ENCODE data around the gene CA12. TPM values are rescaled to one million over a fixed set of nuclear protein-coding genes. Genes with fewer than 3 reads are reported as not detected.
A peak's percentile ranks its signal among the peaks of the same experiment; 100 is the strongest.

The CA12 gene
- total and polyA plus RNA-seq, 9 of the 15 experiments (the other 6 are each of a cell fraction or from before 2014, with no cell fraction given) = 0.01 to 0.78 (median 0.15) TPM; not detected in 1

DNA sequence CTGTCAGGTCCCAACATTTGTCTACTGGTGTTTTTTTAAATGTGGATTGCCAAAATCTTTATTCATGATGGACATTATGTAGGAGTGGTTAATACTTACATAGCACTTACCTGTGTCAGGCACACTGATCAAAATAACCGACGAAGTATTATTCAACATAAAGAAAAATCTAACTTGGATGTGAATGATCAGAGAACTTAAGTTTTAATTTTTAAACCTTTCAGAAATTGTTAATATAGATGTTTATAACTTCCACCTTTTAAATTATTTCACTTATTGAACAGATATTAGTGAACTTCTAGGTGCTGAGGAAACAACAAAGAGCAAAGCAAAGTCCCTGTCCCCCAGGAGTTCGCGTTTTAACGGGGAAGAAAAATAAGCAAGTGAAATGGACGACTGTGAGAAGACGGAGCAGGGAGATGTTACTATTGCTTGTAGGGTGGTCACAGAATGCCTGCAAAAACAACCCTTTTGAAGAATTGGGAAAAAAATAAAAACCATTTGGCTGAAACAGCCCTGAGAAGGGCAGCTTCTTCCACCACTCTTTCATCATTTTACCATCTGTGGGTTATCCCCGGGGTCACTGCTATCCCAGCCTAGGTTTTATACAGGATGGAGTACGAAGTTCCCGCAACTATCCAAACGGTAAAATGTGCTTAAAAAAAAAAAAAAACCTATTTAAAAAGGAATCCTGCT, 105.2 kb downstream of the CA12 start:
- Histone ChIP-seq H3K4me3 (peak overlapping the region; percentile 59), H3K79me2 (ENCODE audit: control insufficient read depth, insufficient read depth, low read length) (no peaks in the 10 kb centered on the region), H3K4me2 (ENCODE audit: insufficient read depth, low read length) (peak overlapping the region; percentile 86), H3K9me1 (ENCODE audit: control insufficient read depth, insufficient read depth, low read length) (no peaks in the 10 kb centered on the region), H3K9me3 (replicated peaks; ENCODE audit: control insufficient read depth, insufficient read depth, low read depth, low read length) (no peaks in the 10 kb centered on the region), H2AFZ (ENCODE audit: low read depth, low read length) (peak overlapping the region; percentile 90), H3K36me3 (ENCODE audit: control insufficient read depth, insufficient read depth, low read length) (0 out of 3 replicates have a peak, but pooled peaks cover 3% of the 10 kb centered on the region), H3K27ac (ENCODE audit: extremely low read depth, low read depth, low read length) (peak overlapping the region; percentile 82), H3K9ac (ENCODE audit: insufficient read depth in 1 of 2, low read depth in 2 of 2, low read length in 2 of 2) (peak overlapping the region; percentile 86 to 91; a peak in 3 of 4 replicates), H3K4me1 (replicated peaks in 1 of 2; ENCODE audit: control insufficient read depth in 2 of 2, insufficient read depth in 2 of 2, low read length in 2 of 2) (peaks cover 12 to 18% of the 10 kb centered on the region in 2 experiments; a peak in 4 of 5 replicates), H3K27me3 (ENCODE audit: control insufficient read depth in 2 of 2, insufficient read depth in 2 of 2, low read length in 2 of 2) (no peaks in the 10 kb centered on the region), H4K20me1 (replicated peaks; ENCODE audit: control insufficient read depth, insufficient read depth, low read length) (no peaks in the 10 kb centered on the region)
- BruUV-seq (replicated peaks) = TSS peak; percentile 91
- DNase-seq (ENCODE audit: extremely low read depth in 1 of 4, low spot score in 3 of 4) (peak in 1 of 4 experiments; percentile 20), FAIRE-seq (no peak), ATAC-seq (peak; percentile 40)
- 9% methylated on average over 11 of the region's 11 CpGs for WGBS (ENCODE audit: insufficient coverage, low coverage, missing lambda C conversion rate)
- POLR2A ChIA-PET = interaction anchor here (0.6 to 1.4 kb wide), 16 partner anchors 10 to 1213 kb away, joined by 3 to 7 read pairs (median 3); partner anchors contain the start of gene USP3
- CTCF ChIA-PET (ENCODE audit: low intra/inter-chr PET ratio) = interaction anchor here (0.8 kb wide), 1 partner anchor 126 kb away, joined by 3 read pairs; no protein-coding TSS in a partner anchor
- in situ Hi-C loops (cut with MboI) = loop anchor here (25.0 kb wide), 1 partner anchor 786 kb away; no protein-coding TSS in a partner anchor
- intact Hi-C loops (cut with micrococcal nuclease) = loop anchor here (2.0 to 5.0 kb wide), 2 partner anchors 84 to 120 kb away; partner anchors contain the start of gene RPS27L
- TF ChIP-seq, protein P1, sequence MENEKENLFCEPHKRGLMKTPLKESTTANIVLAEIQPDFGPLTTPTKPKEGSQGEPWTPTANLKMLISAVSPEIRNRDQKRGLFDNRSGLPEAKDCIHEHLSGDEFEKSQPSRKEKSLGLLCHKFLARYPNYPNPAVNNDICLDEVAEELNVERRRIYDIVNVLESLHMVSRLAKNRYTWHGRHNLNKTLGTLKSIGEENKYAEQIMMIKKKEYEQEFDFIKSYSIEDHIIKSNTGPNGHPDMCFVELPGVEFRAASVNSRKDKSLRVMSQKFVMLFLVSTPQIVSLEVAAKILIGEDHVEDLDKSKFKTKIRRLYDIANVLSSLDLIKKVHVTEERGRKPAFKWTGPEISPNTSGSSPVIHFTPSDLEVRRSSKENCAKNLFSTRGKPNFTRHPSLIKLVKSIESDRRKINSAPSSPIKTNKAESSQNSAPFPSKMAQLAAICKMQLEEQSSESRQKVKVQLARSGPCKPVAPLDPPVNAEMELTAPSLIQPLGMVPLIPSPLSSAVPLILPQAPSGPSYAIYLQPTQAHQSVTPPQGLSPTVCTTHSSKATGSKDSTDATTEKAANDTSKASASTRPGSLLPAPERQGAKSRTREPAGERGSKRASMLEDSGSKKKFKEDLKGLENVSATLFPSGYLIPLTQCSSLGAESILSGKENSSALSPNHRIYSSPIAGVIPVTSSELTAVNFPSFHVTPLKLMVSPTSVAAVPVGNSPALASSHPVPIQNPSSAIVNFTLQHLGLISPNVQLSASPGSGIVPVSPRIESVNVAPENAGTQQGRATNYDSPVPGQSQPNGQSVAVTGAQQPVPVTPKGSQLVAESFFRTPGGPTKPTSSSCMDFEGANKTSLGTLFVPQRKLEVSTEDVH (IDR thresholded peaks at IDR 0.05; ENCODE audit: low read depth, partially characterized antibody) = peak; percentile 15
- TF ChIP-seq CREB1 (IDR thresholded peaks at IDR 0.05) = no peak
- no peak for TF ChIP-seq CREB1 (CRISPR knock-in tag; IDR thresholded peaks at IDR 0.05)
- TF ChIP-seq, protein P2, sequence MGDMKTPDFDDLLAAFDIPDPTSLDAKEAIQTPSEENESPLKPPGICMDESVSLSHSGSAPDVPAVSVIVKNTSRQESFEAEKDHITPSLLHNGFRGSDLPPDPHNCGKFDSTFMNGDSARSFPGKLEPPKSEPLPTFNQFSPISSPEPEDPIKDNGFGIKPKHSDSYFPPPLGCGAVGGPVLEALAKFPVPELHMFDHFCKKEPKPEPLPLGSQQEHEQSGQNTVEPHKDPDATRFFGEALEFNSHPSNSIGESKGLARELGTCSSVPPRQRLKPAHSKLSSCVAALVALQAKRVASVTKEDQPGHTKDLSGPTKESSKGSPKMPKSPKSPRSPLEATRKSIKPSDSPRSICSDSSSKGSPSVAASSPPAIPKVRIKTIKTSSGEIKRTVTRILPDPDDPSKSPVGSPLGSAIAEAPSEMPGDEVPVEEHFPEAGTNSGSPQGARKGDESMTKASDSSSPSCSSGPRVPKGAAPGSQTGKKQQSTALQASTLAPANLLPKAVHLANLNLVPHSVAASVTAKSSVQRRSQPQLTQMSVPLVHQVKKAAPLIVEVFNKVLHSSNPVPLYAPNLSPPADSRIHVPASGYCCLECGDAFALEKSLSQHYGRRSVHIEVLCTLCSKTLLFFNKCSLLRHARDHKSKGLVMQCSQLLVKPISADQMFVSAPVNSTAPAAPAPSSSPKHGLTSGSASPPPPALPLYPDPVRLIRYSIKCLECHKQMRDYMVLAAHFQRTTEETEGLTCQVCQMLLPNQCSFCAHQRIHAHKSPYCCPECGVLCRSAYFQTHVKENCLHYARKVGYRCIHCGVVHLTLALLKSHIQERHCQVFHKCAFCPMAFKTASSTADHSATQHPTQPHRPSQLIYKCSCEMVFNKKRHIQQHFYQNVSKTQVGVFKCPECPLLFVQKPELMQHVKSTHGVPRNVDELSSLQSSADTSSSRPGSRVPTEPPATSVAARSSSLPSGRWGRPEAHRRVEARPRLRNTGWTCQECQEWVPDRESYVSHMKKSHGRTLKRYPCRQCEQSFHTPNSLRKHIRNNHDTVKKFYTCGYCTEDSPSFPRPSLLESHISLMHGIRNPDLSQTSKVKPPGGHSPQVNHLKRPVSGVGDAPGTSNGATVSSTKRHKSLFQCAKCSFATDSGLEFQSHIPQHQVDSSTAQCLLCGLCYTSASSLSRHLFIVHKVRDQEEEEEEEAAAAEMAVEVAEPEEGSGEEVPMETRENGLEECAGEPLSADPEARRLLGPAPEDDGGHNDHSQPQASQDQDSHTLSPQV (IDR thresholded peaks at IDR 0.05) = 0 out of 2 replicates have a peak, but pooled peaks have one; percentile 17
- no peak for TF ChIP-seq RBM25 (IDR thresholded peaks at IDR 0.05; ENCODE audit: low read depth, low read length, severe bottlenecking)
- TF ChIP-seq SRF (CRISPR knock-in tag; IDR thresholded peaks at IDR 0.05) = 0 out of 4 replicates have a peak, but pooled peaks of 1 of the 2 experiments have one; percentile 8
- TF ChIP-seq BRD9 (IDR thresholded peaks at IDR 0.05; ENCODE audit: low read depth, partially characterized antibody) = no peak
- TF ChIP-seq ZFP30 (CRISPR knock-in tag; IDR thresholded peaks at IDR 0.05; ENCODE audit: borderline replicate concordance) = no peak
- peak; percentile 12; the same call in 1 of the 2 replicates for TF ChIP-seq FOXM1 (IDR thresholded peaks at IDR 0.05; ENCODE audit: low read depth)
- TF ChIP-seq FOXM1 (CRISPR knock-in tag; IDR thresholded peaks at IDR 0.05; ENCODE audit: low read depth) = no peak
- TF ChIP-seq ZFX (CRISPR knock-in tag; IDR thresholded peaks at IDR 0.05) = no peak
